ENCODE data around the gene CHRNA1. TPM values are rescaled to one million over a fixed set of nuclear protein-coding genes. Genes with fewer than 3 reads are reported as not detected.

CHRNA1 gene
- polyA plus RNA-seq, 1 donor from 2014 or later = not detected

DNA sequence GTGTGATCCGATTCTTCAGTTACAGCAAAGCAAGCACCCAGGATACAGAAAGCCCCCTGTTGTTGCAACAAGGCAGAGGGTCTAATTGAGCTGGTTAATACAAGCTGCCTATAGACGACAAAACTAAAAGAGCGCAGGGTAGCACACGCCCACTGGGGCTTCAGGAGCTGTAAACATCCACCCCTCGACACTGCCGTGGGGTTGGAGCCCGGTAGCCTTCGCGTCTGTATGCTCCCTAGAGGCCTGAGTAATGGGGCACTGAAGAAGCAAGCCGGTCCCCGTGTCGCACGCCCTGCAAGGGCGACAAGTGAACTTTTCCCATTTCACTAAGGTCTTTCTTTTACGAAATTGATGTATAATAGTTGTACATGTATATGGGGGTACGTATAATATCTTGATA, 24.7 kb upstream of the CHRNA1 start:
- Histone ChIP-seq H3K4me3 (ENCODE audit: low read length) (no peak overlapping the region), H3K79me2 (replicated peaks; ENCODE audit: insufficient read depth, low read length) (no peaks in the 10 kb centered on the region), H3K36me3 (ENCODE audit: insufficient read depth, low read length) (no peaks in the 10 kb centered on the region), H3K9me3 (ENCODE audit: low read length) (no peaks in the 10 kb centered on the region), H3K27me3 (ENCODE audit: insufficient read depth, low read depth, low read length) (no peaks in the 10 kb centered on the region), H3K9ac (ENCODE audit: low read length) (no peak overlapping the region), H3K4me2 (ENCODE audit: low read length) (no peak overlapping the region), H2AFZ (ENCODE audit: low read depth, low read length) (no peak overlapping the region), H3K9me2 (ENCODE audit: insufficient read depth, low read length) (no peaks in the 10 kb centered on the region), H3F3A (ENCODE audit: insufficient read depth, low read length, poor library complexity, severe bottlenecking) (no peaks in the 10 kb centered on the region), H4K20me1 (ENCODE audit: insufficient read depth) (no peaks in the 10 kb centered on the region), H3K27ac (ENCODE audit: low read length) (no peak overlapping the region)
- TF ChIP-seq MXI1 (conservative IDR thresholded peaks at IDR 0.05; ENCODE audit: poor library complexity, severe bottlenecking) = no peak
- TF ChIP-seq RAD21 (conservative IDR thresholded peaks at IDR 0.05) = no peak
- no peak for TF ChIP-seq TAF1 (IDR thresholded peaks at IDR 0.05; ENCODE audit: low read depth)
- TF ChIP-seq POLR2AphosphoS5 (IDR thresholded peaks at IDR 0.05) = no peak
- TF ChIP-seq, protein P1, sequence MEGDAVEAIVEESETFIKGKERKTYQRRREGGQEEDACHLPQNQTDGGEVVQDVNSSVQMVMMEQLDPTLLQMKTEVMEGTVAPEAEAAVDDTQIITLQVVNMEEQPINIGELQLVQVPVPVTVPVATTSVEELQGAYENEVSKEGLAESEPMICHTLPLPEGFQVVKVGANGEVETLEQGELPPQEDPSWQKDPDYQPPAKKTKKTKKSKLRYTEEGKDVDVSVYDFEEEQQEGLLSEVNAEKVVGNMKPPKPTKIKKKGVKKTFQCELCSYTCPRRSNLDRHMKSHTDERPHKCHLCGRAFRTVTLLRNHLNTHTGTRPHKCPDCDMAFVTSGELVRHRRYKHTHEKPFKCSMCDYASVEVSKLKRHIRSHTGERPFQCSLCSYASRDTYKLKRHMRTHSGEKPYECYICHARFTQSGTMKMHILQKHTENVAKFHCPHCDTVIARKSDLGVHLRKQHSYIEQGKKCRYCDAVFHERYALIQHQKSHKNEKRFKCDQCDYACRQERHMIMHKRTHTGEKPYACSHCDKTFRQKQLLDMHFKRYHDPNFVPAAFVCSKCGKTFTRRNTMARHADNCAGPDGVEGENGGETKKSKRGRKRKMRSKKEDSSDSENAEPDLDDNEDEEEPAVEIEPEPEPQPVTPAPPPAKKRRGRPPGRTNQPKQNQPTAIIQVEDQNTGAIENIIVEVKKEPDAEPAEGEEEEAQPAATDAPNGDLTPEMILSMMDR (IDR thresholded peaks at IDR 0.05; ENCODE audit: poor library complexity, severe bottlenecking) = no peak
- no peak for TF ChIP-seq EP300 (conservative IDR thresholded peaks at IDR 0.05; ENCODE audit: poor library complexity, severe bottlenecking)
- TF ChIP-seq, protein P2, sequence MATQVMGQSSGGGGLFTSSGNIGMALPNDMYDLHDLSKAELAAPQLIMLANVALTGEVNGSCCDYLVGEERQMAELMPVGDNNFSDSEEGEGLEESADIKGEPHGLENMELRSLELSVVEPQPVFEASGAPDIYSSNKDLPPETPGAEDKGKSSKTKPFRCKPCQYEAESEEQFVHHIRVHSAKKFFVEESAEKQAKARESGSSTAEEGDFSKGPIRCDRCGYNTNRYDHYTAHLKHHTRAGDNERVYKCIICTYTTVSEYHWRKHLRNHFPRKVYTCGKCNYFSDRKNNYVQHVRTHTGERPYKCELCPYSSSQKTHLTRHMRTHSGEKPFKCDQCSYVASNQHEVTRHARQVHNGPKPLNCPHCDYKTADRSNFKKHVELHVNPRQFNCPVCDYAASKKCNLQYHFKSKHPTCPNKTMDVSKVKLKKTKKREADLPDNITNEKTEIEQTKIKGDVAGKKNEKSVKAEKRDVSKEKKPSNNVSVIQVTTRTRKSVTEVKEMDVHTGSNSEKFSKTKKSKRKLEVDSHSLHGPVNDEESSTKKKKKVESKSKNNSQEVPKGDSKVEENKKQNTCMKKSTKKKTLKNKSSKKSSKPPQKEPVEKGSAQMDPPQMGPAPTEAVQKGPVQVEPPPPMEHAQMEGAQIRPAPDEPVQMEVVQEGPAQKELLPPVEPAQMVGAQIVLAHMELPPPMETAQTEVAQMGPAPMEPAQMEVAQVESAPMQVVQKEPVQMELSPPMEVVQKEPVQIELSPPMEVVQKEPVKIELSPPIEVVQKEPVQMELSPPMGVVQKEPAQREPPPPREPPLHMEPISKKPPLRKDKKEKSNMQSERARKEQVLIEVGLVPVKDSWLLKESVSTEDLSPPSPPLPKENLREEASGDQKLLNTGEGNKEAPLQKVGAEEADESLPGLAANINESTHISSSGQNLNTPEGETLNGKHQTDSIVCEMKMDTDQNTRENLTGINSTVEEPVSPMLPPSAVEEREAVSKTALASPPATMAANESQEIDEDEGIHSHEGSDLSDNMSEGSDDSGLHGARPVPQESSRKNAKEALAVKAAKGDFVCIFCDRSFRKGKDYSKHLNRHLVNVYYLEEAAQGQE (IDR thresholded peaks at IDR 0.05; ENCODE audit: borderline replicate concordance) = no peak
- no peak for TF ChIP-seq EZH2 (IDR thresholded peaks at IDR 0.05; ENCODE audit: borderline replicate concordance, insufficient read depth, low read length, poor library complexity, severe bottlenecking)
- TF ChIP-seq SMC3 (conservative IDR thresholded peaks at IDR 0.05; ENCODE audit: poor library complexity) = no peak

DNA sequence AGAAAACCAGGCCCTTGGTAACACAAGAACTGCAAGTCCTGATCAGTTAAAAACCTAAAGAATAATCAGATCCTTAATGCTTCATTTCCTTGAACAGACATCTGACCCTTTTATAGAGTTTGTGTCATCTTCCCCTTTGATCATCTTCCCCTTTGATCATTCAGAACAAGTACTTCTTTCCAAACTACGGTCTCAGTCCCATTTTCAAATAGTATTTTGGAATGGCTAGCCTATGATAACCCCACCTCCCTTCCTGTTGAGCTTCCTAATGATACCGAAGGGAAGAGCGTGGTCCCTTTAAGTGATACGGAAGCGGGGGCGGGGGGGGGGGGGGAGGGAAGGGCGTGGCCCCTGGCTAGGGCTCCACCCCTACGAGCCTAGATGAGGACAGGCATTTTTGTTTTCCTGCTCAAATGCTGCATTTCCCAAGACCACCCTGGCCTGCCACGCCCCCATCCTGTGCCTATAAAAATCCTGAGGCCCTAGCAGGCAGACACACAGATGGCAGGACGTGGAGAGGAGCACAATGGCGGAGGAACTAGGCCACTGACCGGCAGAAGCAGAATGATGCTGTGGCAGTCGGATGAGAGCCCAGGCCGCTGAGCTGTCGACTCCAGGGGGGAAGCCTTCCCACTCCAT, 24.1 kb upstream of the CHRNA1 start:
- no peak overlapping the region for H3K4me2 ChIP-seq (ENCODE audit: low read length)
- no peak overlapping the region for H3K9ac ChIP-seq (ENCODE audit: low read length)
- H3K27me3 ChIP-seq (ENCODE audit: insufficient read depth, low read depth, low read length) = no peaks in the 10 kb centered on the region
- no peaks in the 10 kb centered on the region for H3K9me2 ChIP-seq (ENCODE audit: insufficient read depth, low read length)
- no peak for TF ChIP-seq MXI1 (conservative IDR thresholded peaks at IDR 0.05; ENCODE audit: poor library complexity, severe bottlenecking)
- TF ChIP-seq TAF1 (IDR thresholded peaks at IDR 0.05; ENCODE audit: low read depth) = no peak
- TF ChIP-seq SMC3 (conservative IDR thresholded peaks at IDR 0.05; ENCODE audit: poor library complexity) = no peak
- no peak for TF ChIP-seq EZH2 (IDR thresholded peaks at IDR 0.05; ENCODE audit: borderline replicate concordance, insufficient read depth, low read length, poor library complexity, severe bottlenecking)
- TF ChIP-seq, protein P1 (IDR thresholded peaks at IDR 0.05; ENCODE audit: poor library complexity, severe bottlenecking) = no peak
- TF ChIP-seq, protein P2 (IDR thresholded peaks at IDR 0.05; ENCODE audit: borderline replicate concordance) = no peak
- TF ChIP-seq RAD21 (conservative IDR thresholded peaks at IDR 0.05) = no peak
- no peak for TF ChIP-seq POLR2AphosphoS5 (IDR thresholded peaks at IDR 0.05)
- TF ChIP-seq EP300 (conservative IDR thresholded peaks at IDR 0.05; ENCODE audit: poor library complexity, severe bottlenecking) = no peak
- no peak overlapping the region for H3K27ac ChIP-seq (ENCODE audit: low read length)
- no peak overlapping the region for H3K4me3 ChIP-seq (ENCODE audit: low read length)
- no peaks in the 10 kb centered on the region for H4K20me1 ChIP-seq (ENCODE audit: insufficient read depth)
- no peaks in the 10 kb centered on the region for H3F3A ChIP-seq (ENCODE audit: insufficient read depth, low read length, poor library complexity, severe bottlenecking)
- H3K9me3 ChIP-seq (ENCODE audit: low read length) = no peaks in the 10 kb centered on the region
- H3K79me2 ChIP-seq (replicated peaks; ENCODE audit: insufficient read depth, low read length) = no peaks in the 10 kb centered on the region
- H2AFZ ChIP-seq (ENCODE audit: low read depth, low read length) = no peak overlapping the region
- no peaks in the 10 kb centered on the region for H3K36me3 ChIP-seq (ENCODE audit: insufficient read depth, low read length)

Data from neural cell (in vitro differentiated cells).